HFFc6 (cell line): Measurements from ENCODE around the gene CCNT1. TPM values are rescaled to one million over a fixed set of nuclear protein-coding genes. Genes with fewer than 3 reads are reported as not detected.

Source experiments
- DNase-seq: peaks from one replicate; pipeline ENCODE4 v3.0.0-alpha.2; 2018
- H3K27ac Mint-ChIP-seq: 2 replicates; pipeline ENCODE4 v1.8.0; 2020; ENCODE audit warnings: mild to moderate bottlenecking, mixed read lengths
- H3K27me3 Mint-ChIP-seq: 2 replicates; pipeline ENCODE4 v1.8.0; 2021; ENCODE audit warnings: mild to moderate bottlenecking, moderate library complexity, mixed read lengths; ENCODE audit not compliant: insufficient read depth
- H3K36me3 Mint-ChIP-seq: 2 replicates; pipeline ENCODE4 v1.8.0; 2021; ENCODE audit warnings: low read depth, mixed read lengths
- H3K4me1 Mint-ChIP-seq: 2 replicates; pipeline ENCODE4 v1.8.0; 2020; ENCODE audit warnings: low read depth, mixed read lengths
- H3K4me3 Mint-ChIP-seq: 2 replicates; pipeline ENCODE4 v1.8.0; 2020; ENCODE audit warnings: mild to moderate bottlenecking, moderate library complexity, mixed read lengths
- H3K9me3 Mint-ChIP-seq: 2 replicates; pipeline ENCODE4 v1.8.0; 2020; ENCODE audit warnings: mild to moderate bottlenecking, mixed read lengths
- CTCF ChIP-seq: fragments of 200-600 bp; sonication (generic); IDR thresholded peaks from 2 replicates; pipeline ENCODE4 v1.5.0; 2021; ENCODE audit warnings: antibody characterized with exemption, mild to moderate bottlenecking
- total RNA-seq, 6 experiments: library from RNA; stranded (reverse); fragmentation: NEBNext Ultra II Directional; extraction: Animal tissue kit (Norgen Biotek cat#: 25700); gene quantifications; 2 replicates in 1 of 6; 3 replicates in 5 of 6; pipeline ENCODE4 v1.2.3, GENCODE V29; 2021

CCNT1 gene
- total RNA-seq, 6 experiments from 2014 or later = 30.7 to 36.7 (median 31.3) TPM

GRCh38 chr12:48690990-48691389, 25.5 kb downstream of the CCNT1 start:
- TF ChIP-seq CTCF = no peak
- H3K9me3 Mint-ChIP-seq = no peaks in the 10 kb centered on the region
- no peak for DNase-seq
- H3K4me1 Mint-ChIP-seq = no peaks in the 10 kb centered on the region
- H3K27ac Mint-ChIP-seq = no peak overlapping the region
- no peaks in the 10 kb centered on the region; the same call in 1 of the 2 replicates for H3K27me3 Mint-ChIP-seq
- no peak overlapping the region for H3K4me3 Mint-ChIP-seq
- peaks cover 53% of the 10 kb centered on the region for H3K36me3 Mint-ChIP-seq

GRCh38 chr12:48690436-48690835, 26.1 kb downstream of the CCNT1 start:
- H3K9me3 Mint-ChIP-seq = no peaks in the 10 kb centered on the region
- H3K36me3 Mint-ChIP-seq = peaks cover 48% of the 10 kb centered on the region
- H3K27ac Mint-ChIP-seq = no peak overlapping the region
- TF ChIP-seq CTCF = no peak
- no peaks in the 10 kb centered on the region for H3K4me1 Mint-ChIP-seq
- H3K4me3 Mint-ChIP-seq = no peak overlapping the region
- H3K27me3 Mint-ChIP-seq = no peaks in the 10 kb centered on the region; the same call in 1 of the 2 replicates
- no peak for DNase-seq

- H3K27ac Mint-ChIP-seq = no peak overlapping the region
- H3K4me1 Mint-ChIP-seq = no peaks in the 10 kb centered on the region
- no peak for DNase-seq
- H3K4me3 Mint-ChIP-seq = no peak overlapping the region
- no peaks in the 10 kb centered on the region for H3K27me3 Mint-ChIP-seq
- TF ChIP-seq CTCF = no peak
- peaks cover 38% of the 10 kb centered on the region for H3K36me3 Mint-ChIP-seq
- H3K9me3 Mint-ChIP-seq = no peaks in the 10 kb centered on the region
These were observed 27.7 kb downstream of the CCNT1 start for GRCh38 chr12:48688836-48689235.

- no peaks in the 10 kb centered on the region for H3K9me3 Mint-ChIP-seq
- no peak overlapping the region for H3K27ac Mint-ChIP-seq
- no peak for DNase-seq
- H3K36me3 Mint-ChIP-seq = peaks cover 26% of the 10 kb centered on the region
- H3K4me3 Mint-ChIP-seq = no peak overlapping the region
- no peaks in the 10 kb centered on the region for H3K27me3 Mint-ChIP-seq
- TF ChIP-seq CTCF = no peak
- peaks cover 9% of the 10 kb centered on the region for H3K4me1 Mint-ChIP-seq
These were observed 28.9 kb downstream of the CCNT1 start for GRCh38 chr12:48687592-48687991.

- no peaks in the 10 kb centered on the region for H3K9me3 Mint-ChIP-seq
- no peak for TF ChIP-seq CTCF
- H3K36me3 Mint-ChIP-seq = peaks cover 21% of the 10 kb centered on the region
- H3K27ac Mint-ChIP-seq = no peak overlapping the region
- H3K4me1 Mint-ChIP-seq = peaks cover 9% of the 10 kb centered on the region
- no peak overlapping the region for H3K4me3 Mint-ChIP-seq
- H3K27me3 Mint-ChIP-seq = no peaks in the 10 kb centered on the region
- DNase-seq = no peak
These were observed 29.7 kb downstream of the CCNT1 start for GRCh38 chr12:48686615-48687334.
